ENCODE results near the gene ZNF750. TPM values are rescaled to one million over a fixed set of nuclear protein-coding genes. Genes with fewer than 3 reads are reported as not detected.
A peak's percentile ranks its signal among the peaks of the same experiment; 100 is the strongest.

The ZNF750 gene
- polyA plus RNA-seq, 1 donor (not counting 4 experiments of a cell fraction or from before 2014, with no cell fraction given): 5.5 TPM

DNA sequence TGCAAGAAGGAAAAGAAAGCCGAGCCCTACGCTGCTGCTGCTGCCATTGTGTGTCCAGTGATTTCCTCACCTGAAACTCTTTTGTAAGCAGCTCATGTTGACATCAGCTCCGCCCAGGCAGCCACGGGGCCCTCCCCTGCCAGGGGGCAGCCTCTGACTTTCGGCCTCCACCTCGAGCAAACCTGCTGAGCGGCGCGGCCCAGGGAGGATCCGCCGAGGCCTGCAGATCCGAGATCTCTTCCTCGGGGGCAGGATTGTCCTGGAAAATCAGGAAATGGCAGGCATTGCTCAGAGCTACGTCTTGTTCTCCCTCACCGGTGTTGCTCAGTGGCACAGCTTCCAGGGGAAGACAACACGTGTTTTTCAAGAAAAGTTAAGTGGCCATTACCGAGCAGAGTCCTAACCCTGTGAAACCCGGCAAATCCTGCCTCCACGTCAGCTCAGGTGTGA is 35.6 kb upstream of the ZNF750 start:
- Histone ChIP-seq H3K9me1 (ENCODE audit: control insufficient read depth, extremely low read depth, insufficient read depth, low read length) (no peaks in the 10 kb centered on the region), H3K4me3 (ENCODE audit: control insufficient read depth in 2 of 3, extremely low read depth in 1 of 3, insufficient read depth in 2 of 3, low read depth in 1 of 3, low read length in 3 of 3) (peak overlapping the region; percentile 2 to 55 (median 48)), H2AFZ (ENCODE audit: control insufficient read depth, low read length) (no peak overlapping the region), H4K20me1 (ENCODE audit: control insufficient read depth, extremely low read depth, insufficient read depth, low read length) (no peaks in the 10 kb centered on the region), H3K27ac (ENCODE audit: control insufficient read depth, insufficient read depth, low read length) (peak overlapping the region; percentile 100), H3K36me3 (ENCODE audit: control insufficient read depth in 2 of 2, extremely low read depth in 1 of 2, insufficient read depth in 2 of 2, low read length in 2 of 2) (peaks cover 11 to 16% of the 10 kb centered on the region in 2 experiments), H3K79me2 (ENCODE audit: control insufficient read depth, insufficient read depth, low read length) (peaks cover 23% of the 10 kb centered on the region), H3K27me3 (ENCODE audit: control insufficient read depth, extremely low read depth, insufficient read depth, low read length) (no peaks in the 10 kb centered on the region), H3K9ac (ENCODE audit: control insufficient read depth, extremely low read depth, insufficient read depth, low read length) (peak overlapping the region; percentile 95), H3K4me2 (ENCODE audit: control insufficient read depth, extremely low read depth, insufficient read depth, low read depth, low read length) (peak overlapping the region; percentile 93), H3K9me3 (ENCODE audit: control insufficient read depth, low read depth, low read length) (no peaks in the 10 kb centered on the region), H3K4me1 (ENCODE audit: control insufficient read depth, extremely low read depth, insufficient read depth, low read length) (peaks cover 36% of the 10 kb centered on the region)
- TF ChIP-seq EZH2 (IDR thresholded peaks at IDR 0.05; ENCODE audit: low read length): no peak
- TF ChIP-seq, protein P1, sequence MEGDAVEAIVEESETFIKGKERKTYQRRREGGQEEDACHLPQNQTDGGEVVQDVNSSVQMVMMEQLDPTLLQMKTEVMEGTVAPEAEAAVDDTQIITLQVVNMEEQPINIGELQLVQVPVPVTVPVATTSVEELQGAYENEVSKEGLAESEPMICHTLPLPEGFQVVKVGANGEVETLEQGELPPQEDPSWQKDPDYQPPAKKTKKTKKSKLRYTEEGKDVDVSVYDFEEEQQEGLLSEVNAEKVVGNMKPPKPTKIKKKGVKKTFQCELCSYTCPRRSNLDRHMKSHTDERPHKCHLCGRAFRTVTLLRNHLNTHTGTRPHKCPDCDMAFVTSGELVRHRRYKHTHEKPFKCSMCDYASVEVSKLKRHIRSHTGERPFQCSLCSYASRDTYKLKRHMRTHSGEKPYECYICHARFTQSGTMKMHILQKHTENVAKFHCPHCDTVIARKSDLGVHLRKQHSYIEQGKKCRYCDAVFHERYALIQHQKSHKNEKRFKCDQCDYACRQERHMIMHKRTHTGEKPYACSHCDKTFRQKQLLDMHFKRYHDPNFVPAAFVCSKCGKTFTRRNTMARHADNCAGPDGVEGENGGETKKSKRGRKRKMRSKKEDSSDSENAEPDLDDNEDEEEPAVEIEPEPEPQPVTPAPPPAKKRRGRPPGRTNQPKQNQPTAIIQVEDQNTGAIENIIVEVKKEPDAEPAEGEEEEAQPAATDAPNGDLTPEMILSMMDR (optimal IDR thresholded peaks at IDR 0.05 in 1 of 3, IDR thresholded peaks at IDR 0.05 in 1 of 3, conservative IDR thresholded peaks at IDR 0.05 in 1 of 3; ENCODE audit: extremely low read depth in 1 of 3, insufficient read depth in 2 of 3, low read length in 3 of 3): peak in 1 of 3 experiments; percentile 6
- peak; percentile 79 for DNase-seq (ENCODE audit: low read depth, low spot score)
- dilution Hi-C loops (cut with MboI; ENCODE audit: extremely low pct_ligation_motif_present, low sequenced_read_pairs): no loop called here
- FAIRE-seq: peak; percentile 96

DNA sequence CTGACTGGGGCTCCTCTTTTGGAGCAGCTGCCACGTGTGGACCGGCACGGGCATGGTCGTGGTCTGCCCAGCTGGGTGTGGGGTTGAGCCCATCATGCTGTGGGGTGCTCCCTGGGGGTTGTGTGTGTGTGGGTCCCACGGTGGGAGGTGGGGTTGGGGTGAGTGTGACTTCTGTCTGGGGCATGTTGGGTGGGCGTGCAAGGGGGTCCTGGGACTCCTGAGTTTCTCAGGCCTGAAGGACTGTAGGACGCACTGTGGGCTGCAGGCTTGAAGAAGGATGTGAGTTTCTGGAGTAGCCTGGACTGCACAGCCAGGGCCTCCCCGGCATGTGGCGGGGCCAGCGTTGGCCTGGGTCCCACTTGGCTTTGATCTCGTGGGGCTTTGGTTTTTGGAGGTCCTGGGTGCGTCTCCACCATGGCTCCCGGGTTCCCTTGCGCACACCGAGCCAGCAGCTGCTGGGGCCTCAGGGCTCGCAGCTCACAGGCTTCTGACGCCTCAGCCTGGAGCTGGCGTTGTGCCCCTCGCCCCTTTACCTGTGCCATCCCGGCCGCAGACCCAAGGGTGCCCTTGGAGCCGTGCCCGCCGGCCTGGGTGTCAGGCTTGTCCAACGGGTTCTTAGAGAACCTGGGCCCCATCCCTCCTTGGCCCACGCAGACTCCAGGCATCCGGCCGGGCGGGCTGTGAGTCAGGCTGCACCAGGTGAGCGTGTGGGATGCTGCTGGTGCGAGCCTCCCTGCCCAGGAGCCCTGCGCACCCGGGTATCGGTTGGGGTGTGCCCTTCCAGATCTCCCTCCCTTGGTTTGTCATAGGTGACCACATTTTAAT is 34.4 kb upstream of the ZNF750 start:
- H3K79me2 ChIP-seq (ENCODE audit: control insufficient read depth, insufficient read depth, low read length): peaks cover 12% of the 10 kb centered on the region
- FAIRE-seq: peak; percentile 75
- H3K9me3 ChIP-seq (ENCODE audit: control insufficient read depth, low read depth, low read length): no peaks in the 10 kb centered on the region
- peak overlapping the region in 2 of 3 experiments; percentile 48 for H3K4me3 ChIP-seq (ENCODE audit: control insufficient read depth in 2 of 3, extremely low read depth in 1 of 3, insufficient read depth in 2 of 3, low read depth in 1 of 3, low read length in 3 of 3)
- no peaks in the 10 kb centered on the region for H3K27me3 ChIP-seq (ENCODE audit: control insufficient read depth, extremely low read depth, insufficient read depth, low read length)
- H3K4me2 ChIP-seq (ENCODE audit: control insufficient read depth, extremely low read depth, insufficient read depth, low read depth, low read length): peak overlapping the region; percentile 93
- peaks cover 36% of the 10 kb centered on the region for H3K4me1 ChIP-seq (ENCODE audit: control insufficient read depth, extremely low read depth, insufficient read depth, low read length)
- no peak overlapping the region for H2AFZ ChIP-seq (ENCODE audit: control insufficient read depth, low read length)
- peak; percentile 84 for DNase-seq (ENCODE audit: low read depth, low spot score)
- no peaks in the 10 kb centered on the region for H4K20me1 ChIP-seq (ENCODE audit: control insufficient read depth, extremely low read depth, insufficient read depth, low read length)
- H3K9me1 ChIP-seq (ENCODE audit: control insufficient read depth, extremely low read depth, insufficient read depth, low read length): no peaks in the 10 kb centered on the region
- TF ChIP-seq, protein P1 (optimal IDR thresholded peaks at IDR 0.05 in 1 of 3, IDR thresholded peaks at IDR 0.05 in 1 of 3, conservative IDR thresholded peaks at IDR 0.05 in 1 of 3; ENCODE audit: extremely low read depth in 1 of 3, insufficient read depth in 2 of 3, low read length in 3 of 3): no peak
- TF ChIP-seq EZH2 (IDR thresholded peaks at IDR 0.05; ENCODE audit: low read length): no peak
- H3K9ac ChIP-seq (ENCODE audit: control insufficient read depth, extremely low read depth, insufficient read depth, low read length): peak overlapping the region; percentile 95
- dilution Hi-C loops (cut with MboI; ENCODE audit: extremely low pct_ligation_motif_present, low sequenced_read_pairs): no loop called here
- H3K27ac ChIP-seq (ENCODE audit: control insufficient read depth, insufficient read depth, low read length): peak overlapping the region; percentile 100
- H3K36me3 ChIP-seq (ENCODE audit: control insufficient read depth in 2 of 2, extremely low read depth in 1 of 2, insufficient read depth in 2 of 2, low read length in 2 of 2): peaks cover 12 to 15% of the 10 kb centered on the region in 2 experiments

Data from keratinocyte (primary cell).